NCI-H1436 treated with DMSO at 0.1 percent for 48 hours (cell line): ENCODE results near the gene RRP1B.

Experiments used
- DNase-seq: peaks from one replicate; lab custom pipeline; 2025; lab: John Stamatoyannopoulos, UW

The RRP1B gene

DNA sequence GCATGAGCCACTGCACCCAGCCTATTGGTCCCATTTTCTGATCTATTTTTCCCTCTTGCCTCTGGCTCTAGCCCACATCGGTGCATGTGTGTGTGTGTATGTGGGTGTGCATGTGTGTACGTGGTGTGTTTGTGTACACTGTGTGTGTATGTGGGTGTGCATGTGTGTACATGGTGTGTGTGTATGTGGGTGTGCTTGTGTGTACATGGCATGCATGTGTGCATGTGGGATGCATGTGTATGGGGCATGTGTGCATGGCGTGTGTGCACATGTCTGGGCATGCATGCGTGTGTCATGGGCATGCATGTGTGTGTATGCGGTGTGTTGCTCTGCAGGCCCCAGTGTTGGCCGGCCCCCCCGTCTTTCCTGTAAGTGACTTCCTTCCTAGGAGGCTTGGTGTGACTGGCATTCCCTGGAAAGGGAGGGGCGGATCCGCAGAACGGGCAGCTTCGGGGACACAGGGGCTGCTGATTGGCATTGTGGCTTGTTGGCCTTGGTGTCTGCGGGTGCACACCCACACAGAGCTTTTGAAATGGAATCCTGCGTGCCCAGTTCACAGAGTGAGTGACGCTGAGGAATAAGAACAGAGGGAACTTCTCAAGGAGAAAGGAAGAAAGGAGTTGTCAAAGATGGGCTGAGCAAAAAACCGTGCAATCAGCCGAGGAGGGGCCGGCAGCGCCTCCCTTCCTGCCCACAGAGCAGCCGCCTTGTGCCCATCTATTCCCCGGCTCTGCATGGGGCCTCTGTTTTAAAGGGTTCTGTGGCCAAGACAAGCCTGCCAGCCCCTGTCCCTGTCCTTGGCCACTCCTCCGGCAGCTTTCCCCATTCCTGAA, 67.5 kb downstream of the RRP1B start:
- no peak for DNase-seq

DNA sequence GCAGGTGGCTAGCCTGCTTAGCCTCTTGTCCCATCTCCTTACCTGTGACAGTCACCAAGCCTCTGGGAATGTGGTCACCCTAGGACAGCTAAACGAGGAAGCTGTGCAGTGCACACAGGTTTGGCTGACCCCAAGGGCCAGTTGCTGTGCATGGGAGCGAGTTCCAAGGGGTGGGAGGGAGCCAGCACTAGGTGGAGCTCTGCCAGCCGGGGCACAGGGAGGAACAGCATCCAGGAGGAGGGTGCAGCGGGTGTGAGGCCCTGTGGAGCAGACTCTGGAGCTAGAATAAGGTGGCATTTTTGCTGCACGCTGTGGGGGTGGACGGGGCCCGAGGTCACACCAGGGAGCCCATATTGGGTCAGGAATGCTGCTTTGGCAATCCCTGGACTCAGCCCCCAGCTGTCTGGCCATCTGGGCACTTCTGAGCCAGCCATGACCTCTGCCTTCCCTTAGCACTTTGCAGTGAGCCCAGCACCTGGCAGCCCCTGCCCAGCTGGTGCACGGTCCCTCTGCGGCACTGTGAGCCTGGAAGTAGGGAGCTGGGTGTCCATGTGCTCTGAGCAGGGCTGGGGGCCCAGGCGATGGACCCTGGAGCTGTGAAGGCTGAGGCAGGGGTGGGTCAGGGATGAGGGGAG, 68.3 kb downstream of the RRP1B start:
- DNase-seq = no peak

DNA sequence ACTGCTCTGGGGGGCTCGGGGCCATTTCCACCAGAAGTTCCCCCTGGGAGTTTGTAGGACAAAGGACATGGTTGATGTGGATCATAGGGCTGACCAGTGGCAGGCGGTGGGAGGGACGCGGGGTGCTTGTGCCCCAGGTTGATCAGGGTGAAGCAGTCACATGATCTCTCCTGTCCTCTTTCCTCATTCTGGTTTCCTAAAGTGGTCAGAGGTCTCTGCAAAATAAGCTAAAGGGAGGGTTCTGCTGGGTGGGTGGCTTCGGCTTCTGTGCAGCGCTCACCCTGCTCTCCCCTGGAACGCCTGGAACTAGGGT, 68.8 kb downstream of the RRP1B start:
- no peak for DNase-seq

GRCh38 chr21:43728467-43729390, 69.4 kb downstream of the RRP1B start:
- DNase-seq = no peak

DNA sequence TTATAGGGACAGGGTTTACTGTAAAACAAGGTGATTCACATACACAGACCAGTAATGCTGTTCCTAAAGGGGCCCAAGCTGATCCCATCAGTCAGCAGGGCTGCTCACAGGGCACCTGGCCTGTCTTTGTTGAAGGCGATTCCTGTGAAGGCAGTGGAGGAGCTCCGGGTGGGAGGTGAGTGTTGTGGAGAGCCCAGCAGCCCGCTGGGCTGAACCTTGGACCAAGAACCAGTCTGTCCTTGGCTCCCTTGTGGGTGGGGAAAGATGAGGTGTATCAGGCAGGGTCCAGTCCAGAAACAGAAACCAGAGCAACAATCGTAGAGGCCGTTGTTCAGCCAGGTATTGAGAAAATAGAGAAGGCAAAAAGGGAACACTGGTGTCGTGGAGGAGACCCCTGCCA, 72.1 kb downstream of the RRP1B start:
- no peak for DNase-seq

DNA sequence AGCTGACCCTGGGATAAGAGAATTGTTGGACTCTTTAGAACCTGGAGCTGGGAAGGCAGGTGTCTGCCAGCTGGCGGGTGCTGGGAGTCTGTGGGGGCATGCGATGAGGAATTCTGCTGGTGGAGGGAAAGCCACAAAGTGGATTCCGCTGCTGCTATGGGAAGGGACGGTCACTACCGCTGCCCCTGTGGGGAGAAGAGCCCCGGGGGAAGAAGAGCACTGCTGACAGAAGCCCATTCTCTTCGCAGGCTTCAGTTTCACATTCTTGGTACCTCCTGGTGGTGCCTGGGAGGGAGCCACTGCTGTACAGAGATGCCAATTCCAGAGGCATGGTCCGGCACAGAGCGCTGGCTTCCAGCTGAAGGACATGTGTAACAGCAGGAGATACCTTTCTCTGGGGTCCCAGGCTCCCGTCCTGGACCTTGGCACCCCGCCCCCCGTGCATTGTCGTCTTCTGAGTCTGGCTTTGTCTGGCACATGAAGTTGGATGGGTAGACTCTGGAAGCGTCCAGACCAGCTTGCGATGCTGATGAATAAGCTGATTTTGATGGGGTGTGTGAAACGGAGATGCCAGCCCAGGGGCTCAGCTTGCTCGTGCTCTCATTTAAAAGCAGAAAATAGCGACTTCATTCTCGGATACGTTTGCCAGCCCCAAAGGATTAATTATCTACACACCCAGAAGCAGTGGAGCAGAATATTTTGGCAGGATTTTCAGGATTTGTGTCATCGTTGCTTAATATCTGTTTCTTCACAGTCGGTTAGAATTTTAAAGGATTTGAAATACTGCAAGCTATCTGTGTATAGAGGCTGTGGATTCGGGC, 72.7 kb downstream of the RRP1B start:
- DNase-seq = no peak

GRCh38 chr21:43733060-43733459, 73.7 kb downstream of the RRP1B start:
- no peak for DNase-seq

GRCh38 chr21:43733529-43734071, 74.2 kb downstream of the RRP1B start:
- no peak for DNase-seq

DNA sequence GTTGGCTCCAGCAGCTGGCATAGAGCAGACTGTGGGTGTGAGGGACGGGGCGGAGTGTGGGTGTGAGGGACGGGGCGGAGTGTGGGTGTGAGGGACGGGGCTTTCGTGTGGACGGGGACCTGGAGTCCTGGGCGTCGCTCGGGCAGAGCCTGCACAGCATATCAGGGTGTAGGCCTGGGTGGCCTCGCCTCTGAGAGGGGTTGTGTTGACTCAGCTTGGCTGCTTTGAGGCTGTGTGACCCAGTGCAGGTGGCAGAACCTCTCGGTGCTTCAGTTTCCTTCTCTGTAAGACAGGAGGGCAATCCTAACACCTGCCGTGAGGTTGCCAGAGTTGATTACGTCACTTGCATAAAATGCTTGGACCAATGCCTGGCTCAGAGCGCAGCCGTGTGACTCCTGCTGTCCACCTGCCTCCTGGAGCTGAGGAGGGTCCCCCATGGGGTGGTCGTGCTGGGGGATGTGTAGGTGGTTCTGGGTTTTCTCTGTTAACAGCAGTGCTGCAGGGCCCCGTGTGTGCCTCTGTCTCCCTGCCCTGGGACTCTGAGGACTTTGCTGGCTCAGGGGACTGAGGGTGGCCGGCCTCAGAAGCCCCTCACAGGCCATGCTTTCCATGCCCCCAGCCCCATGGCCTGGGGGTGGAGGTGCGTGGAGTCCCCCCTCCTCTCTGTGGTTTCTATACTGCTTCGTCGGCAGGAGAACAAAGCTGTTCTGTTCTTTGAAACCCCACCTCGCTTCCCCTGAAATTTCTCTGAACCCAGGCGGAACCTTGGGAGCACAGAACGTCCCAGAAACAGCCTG, 75.0 kb downstream of the RRP1B start:
- DNase-seq = no peak

DNA sequence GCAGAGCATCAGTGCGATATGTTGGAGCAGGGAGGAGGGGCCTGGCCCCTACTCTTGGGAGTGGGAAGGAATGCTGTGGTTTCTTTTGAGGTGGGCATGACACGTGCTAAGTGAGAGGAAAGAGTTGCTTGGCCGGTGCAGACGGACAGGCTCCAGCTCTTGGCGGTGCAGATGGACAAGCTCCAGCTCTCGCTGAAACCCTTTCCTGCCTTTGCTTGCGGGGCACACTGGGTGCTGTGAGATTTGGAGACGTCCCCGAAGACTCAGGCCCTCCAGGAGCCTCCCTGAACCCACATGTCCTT, 75.5 kb downstream of the RRP1B start:
- DNase-seq = no peak

DNA sequence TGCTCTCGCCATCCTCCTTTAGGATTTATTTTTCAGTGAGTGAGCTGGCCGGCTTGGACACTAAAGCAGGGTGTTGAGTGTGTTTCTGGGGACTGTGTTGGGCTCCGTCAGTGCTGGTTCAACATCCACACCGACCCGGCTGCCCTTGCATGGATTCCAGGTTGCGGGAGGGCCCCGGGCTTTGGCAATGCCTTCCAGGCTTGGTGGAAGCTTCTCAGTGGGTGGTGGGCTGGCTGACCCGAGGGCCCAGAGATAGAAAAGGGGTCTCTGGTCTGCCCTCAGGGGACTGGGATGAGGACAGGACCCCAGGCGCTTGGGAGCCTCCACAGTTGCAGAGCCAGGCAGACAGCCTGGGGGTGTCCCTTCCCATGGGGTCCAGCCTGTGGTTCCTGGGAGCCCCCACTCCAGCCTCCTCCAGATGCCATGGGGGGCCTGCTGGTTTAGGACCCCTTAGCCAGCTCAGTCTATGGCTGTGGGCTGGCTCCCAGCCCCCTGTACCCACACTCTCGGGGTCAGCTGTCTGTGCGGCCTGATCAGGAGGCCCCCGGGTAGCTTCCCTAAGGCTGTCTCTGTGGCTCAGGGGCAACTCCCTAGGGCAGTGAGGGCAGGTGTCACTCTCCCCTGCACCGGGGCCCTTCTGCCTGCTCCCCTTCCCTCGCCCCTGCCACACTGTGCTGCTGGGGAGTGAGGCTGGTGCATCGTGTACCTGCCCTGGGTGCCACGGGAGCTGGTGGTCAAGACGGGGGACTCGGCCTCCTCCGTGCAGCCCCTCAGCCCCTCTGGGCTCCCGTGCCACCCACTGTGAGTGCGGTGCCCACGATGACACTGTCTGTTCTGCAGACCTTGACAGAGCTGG, 76.1 kb downstream of the RRP1B start:
- DNase-seq = no peak

- DNase-seq = no peak
Observed at GRCh38 chr21:43736224-43736883, 77.0 kb downstream of the RRP1B start.

DNA sequence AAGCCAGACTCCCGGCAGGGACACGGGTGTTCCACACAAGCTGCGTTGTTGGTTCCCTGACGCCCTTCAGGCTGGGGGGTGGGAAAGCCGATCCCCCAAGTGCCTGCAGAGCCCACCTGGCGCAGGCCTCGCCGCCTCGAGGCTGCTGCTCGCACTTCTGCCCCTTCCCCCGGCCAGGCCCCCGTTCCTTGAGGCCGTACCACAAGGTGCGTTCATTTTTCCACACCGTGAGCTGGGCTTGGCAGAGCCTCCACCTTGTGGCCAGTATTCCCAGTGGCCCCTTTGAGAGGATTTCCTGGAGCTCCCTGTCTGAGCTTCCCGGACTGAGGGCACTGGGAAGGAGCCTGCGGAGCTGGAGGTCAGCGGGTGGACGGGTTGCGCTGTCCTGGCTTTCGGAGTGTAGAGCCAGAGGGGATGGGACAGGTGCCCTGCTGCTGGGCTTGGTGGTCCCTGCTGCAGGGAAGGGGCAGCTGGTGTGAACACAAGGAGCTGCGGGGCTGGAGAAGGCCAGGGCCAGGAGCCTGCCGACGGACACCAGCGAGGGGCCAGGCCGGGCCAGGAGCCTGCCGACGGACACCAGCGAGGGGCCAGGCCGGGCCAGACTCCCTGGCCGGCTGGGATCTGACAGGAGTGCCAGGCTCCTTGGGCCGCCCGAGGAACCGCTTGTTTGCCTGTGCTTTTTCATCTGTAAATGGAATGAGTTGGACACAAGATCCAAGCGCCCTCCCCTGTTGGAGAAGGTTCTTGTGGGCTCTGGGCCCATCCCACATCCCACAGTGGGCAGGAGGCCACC, 78.0 kb downstream of the RRP1B start:
- no peak for DNase-seq

- DNase-seq = no peak
Observed at GRCh38 chr21:43739621-43740435, 80.5 kb downstream of the RRP1B start.

DNA sequence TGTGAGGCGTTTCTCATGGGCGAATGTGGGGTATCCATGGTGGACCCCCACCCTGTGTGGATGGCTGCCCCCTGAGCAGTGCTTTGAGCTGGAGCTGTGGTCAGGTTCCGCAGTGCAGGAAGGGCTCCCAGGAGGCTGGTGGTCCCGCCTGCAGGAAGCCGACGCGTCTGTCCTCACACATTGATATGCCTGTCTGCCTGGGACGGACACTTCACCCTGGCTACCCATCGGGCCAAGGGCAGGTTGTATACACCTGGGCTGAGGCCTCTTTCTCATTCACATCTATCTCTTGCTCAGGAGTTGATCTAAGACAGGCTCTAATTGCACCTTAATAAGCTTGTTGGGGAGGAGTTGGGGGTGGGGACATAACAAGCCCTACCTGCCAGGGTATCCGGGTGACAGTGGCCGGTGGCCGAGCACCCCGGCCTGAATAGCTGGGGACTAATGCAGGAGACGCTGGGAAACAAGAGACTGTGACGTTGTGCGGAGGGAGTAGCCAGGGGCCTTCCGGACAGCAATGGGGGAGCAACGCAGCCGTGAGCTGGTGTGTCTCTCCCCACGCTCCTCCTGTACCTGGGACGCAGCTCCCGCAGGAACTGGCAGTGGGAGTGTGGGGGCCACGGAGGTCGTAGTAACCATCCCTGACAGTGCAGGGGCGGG, 81.3 kb downstream of the RRP1B start:
- DNase-seq = no peak

DNA sequence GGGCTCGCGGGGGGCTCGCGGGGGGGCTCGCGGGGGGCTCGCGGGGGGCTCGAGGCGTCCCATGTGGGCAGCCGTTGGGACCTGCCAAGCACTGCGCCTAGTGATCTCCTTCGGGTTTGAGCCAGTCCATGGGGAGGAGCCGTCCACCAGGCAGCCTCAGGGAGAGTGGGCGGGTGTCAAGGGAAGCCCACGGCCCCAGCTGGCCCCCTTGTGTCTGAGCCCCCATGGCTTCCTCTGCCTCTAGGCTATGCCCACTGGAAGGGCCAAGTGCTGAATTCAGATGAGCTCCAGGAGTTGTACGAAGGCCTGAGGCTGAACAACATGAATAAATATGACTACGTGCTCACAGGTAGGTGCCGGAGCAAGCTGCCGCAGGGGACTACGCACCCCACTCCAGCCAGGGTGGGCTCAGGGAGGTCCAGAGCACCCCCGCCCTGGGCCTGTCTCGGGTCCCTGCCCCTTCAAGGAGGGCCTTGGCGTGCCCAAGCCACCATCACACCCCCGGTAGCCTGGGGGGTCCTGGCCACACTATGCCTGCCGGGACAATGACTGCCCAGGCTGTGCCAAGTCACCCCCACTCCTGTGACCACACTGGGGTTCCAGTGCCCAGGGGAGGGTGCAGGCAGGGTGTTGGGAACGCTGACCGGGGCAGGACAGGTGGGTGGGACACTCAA, 82.2 kb downstream of the RRP1B start:
- DNase-seq = no peak

DNA sequence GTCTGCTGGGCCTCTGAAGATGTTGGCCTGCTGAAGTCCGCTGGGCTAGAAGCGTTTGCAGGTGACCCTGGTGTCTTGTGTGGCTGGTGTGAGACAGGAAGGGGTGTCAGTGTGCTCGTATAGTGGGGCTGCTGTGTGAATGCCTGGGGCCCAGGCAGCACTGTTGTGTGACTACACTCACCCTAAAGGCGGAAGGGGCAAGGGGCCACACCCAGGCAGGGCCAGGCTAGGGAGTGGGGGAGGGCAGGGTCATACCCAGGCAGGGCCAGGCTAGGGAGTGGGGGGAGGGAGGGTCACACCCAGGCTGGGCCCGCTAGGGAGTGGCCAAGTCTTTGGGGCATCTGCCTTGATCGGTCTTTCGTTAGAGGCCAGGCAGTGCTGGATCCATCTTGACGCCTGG, 84.6 kb downstream of the RRP1B start:
- no peak for DNase-seq
